Ovary (tissue), 9 donors: ENCODE results near the gene RABL6. TPM values are rescaled to one million over a fixed set of nuclear protein-coding genes. Genes with fewer than 3 reads are reported as not detected.
"Not testable (repeated sequence)": the region's sequence is repeated elsewhere in the genome, so short reads cannot be mapped to it uniquely, and the experiment has no call there.

ENCODE experiments used
- DNase-seq, 5 donors: peaks; one replicate each; pipeline ENCODE4 v3.0.0-alpha.2; 2019 to 2020
- H3K27ac ChIP-seq, 2 donors: fragments of 200-600 bp; one replicate each; pipeline versions ENCODE4 v1.5.1 to v1.8.0; 2019 to 2022
- H3K27me3 ChIP-seq: fragments of 200-600 bp; one replicate; pipeline ENCODE4 v1.8.0; 2022
- H3K36me3 ChIP-seq: fragments of 200-600 bp; sonication (generic); one replicate; pipeline ENCODE4 v1.5.1; 2019
- H3K4me1 ChIP-seq: one replicate; pipeline ENCODE4 v1.8.1; 2013; ENCODE audit warnings: mild to moderate bottlenecking, moderate library complexity; ENCODE audit not compliant: insufficient read depth
- H3K4me3 ChIP-seq: fragments of 200-600 bp; sonication (generic); one replicate; pipeline ENCODE4 v1.5.1; 2017
- H3K9me3 ChIP-seq, 2 donors: fragments of 200-600 bp in 1 of 2; sonication (generic) in 1 of 2; one replicate each; pipeline versions ENCODE4 v1.5.1 to v1.8.1; 2013 to 2019; ENCODE audit warnings: mild to moderate bottlenecking in 1 of 2, moderate library complexity in 1 of 2
- CTCF ChIP-seq, 3 donors: fragments of 450-650 bp in 2 of 3; fragments of 200-600 bp in 1 of 3; IDR thresholded peaks; one replicate each; pipeline versions ENCODE4 v1.5.1 to v1.8.0; 2016 to 2022; ENCODE audit warnings: antibody characterized with exemption in 3 of 3, mild to moderate bottlenecking in 1 of 3
- EP300 ChIP-seq: sonication (generic); formaldehyde crosslinking; IDR thresholded peaks from one replicate; pipeline ENCODE4 v1.6.1; 2017; ENCODE audit warnings: antibody characterized with exemption
- POLR2A ChIP-seq: fragments of 450-650 bp; IDR thresholded peaks from one replicate; pipeline ENCODE4 v1.6.1; 2017; ENCODE audit warnings: antibody characterized with exemption, mild to moderate bottlenecking, moderate library complexity
- WGBS, 3 donors: extraction: QIAGEN DNeasy Blood & Tissue Kit in 1 of 3; methylation state at CpG; one replicate each; pipeline versions ENCODE4 v1.1.5 to v1.1.7; 2013 to 2017; 5-methylcytosine and 5-hydroxymethylcytosine counted together
- intact Hi-C, 4 donors: fragments of 100-400 bp; cut with DNase I; formaldehyde crosslinking; loops; one replicate each; pipeline versions ENCODE4 v1.11.0 to v1.15.1; 2022 to 2023
- polyA plus RNA-seq, 2 donors: library from polyadenylated mRNA; stranded (reverse); fragments of 200-250 nt in 1 of 2; fragments of 350-450 nt in 1 of 2; fragmentation: Illumina TruSeq in 1 of 2; extraction: RNeasy Lipid Tissue Mini Kit (QIAGEN cat#74804) in 1 of 2; gene quantifications; one replicate each; pipeline ENCODE4 v1.2.3, GENCODE V29; 2013 to 2014
- total RNA-seq, 7 donors: library from RNA; depleted of rRNA in 2 of 7; stranded (reverse); fragments of >200 nt in 2 of 7; fragmentation: NEBNext Ultra II Directional in 3 of 7; extraction: Animal tissue kit (Norgen Biotek cat#: 25700) in 3 of 7; gene quantifications; one replicate each; pipeline versions ENCODE4 v1.1.0 to v1.2.4, GENCODE V29; 2016 to 2023
- donor health status: DM: no; HTN: no; CAD: no; lungs with moderate emphysema.
- donor health status: DM: no; HTN: no; CAD: no.
- donor health status: Bipolar disorder and iron deficiency.
- donor health status: DM: yes; HTN: yes; CAD: no.
- donor health status: DM: no; HTN: no; CAD: no.
- donor health status: DM: yes; HTN: yes; CAD: no.

RABL6 gene
- total and polyA plus RNA-seq, 9 donors = 22.6 to 65.4 (median 49.4) TPM

- no peaks in the 10 kb centered on the region for H3K9me3 ChIP-seq
- H3K36me3 ChIP-seq = no peaks in the 10 kb centered on the region
- WGBS, 3 donors = 47 to 86% (median 67%) methylated on average over 6 of the region's 6 CpGs
- H3K4me3 ChIP-seq = no peak overlapping the region
- H3K27me3 ChIP-seq = no peaks in the 10 kb centered on the region
- intact Hi-C loops = loop anchor here in 1 of 4 donors (10.0 kb wide), 1 partner anchor 46 kb away; the partner anchor contains the start of genes AJM1 and PHPT1
- TF ChIP-seq CTCF (IDR thresholded peaks at IDR 0.05) = no peak
- no peak for TF ChIP-seq POLR2A
- no peak for TF ChIP-seq EP300
- H3K4me1 ChIP-seq = peaks cover 19% of the 10 kb centered on the region
- H3K27ac ChIP-seq = no peak overlapping the region
- DNase-seq = peak in 1 of 5 donors; percentile 41
Observed at GRCh38 chr9:136798708-136799078, 9.1 kb upstream of the RABL6 start.

GRCh38 chr9:136799079-136799853, 8.5 kb upstream of the RABL6 start:
- peak in 3 of 5 donors; percentile 58 to 74 (median 71) for DNase-seq
- TF ChIP-seq EP300 (no peak), POLR2A (no peak), CTCF (IDR thresholded peaks at IDR 0.05) (no peak)
- 4 to 14% (median 5%) methylated on average over 28 to 35 of the region's 35 CpGs for WGBS, 3 donors
- no peaks in the 10 kb centered on the region for H3K9me3 ChIP-seq
- no peaks in the 10 kb centered on the region for H3K27me3 ChIP-seq
- H3K4me1 ChIP-seq = peaks cover 19% of the 10 kb centered on the region
- H3K27ac ChIP-seq = no peak overlapping the region
- intact Hi-C loops = loop anchor here in 1 of 4 donors (10.0 kb wide), 1 partner anchor 46 kb away; the partner anchor contains the start of genes AJM1 and PHPT1
- peak overlapping the region; percentile 35 for H3K4me3 ChIP-seq
- no peaks in the 10 kb centered on the region for H3K36me3 ChIP-seq

GRCh38 chr9:136799854-136800657, 7.7 kb upstream of the RABL6 start:
- Histone ChIP-seq H3K9me3 (no peaks in the 10 kb centered on the region), H3K27ac (no peak overlapping the region), H3K4me1 (peaks cover 19% of the 10 kb centered on the region), H3K4me3 (peak overlapping the region; percentile 35), H3K27me3 (no peaks in the 10 kb centered on the region), H3K36me3 (no peaks in the 10 kb centered on the region)
- 0 to 2% (median 1%) methylated on average over 24 to 63 of the region's 63 CpGs for WGBS, 3 donors
- TF ChIP-seq CTCF (IDR thresholded peaks at IDR 0.05) (no peak), EP300 (no peak), POLR2A (no peak)
- DNase-seq = peak; percentile 84 to 92 (median 90)
- intact Hi-C loops = loop anchor here in 1 of 4 donors (10.0 kb wide), 1 partner anchor 45 kb away; the partner anchor contains the start of genes AJM1 and PHPT1

GRCh38 chr9:136802321-136802720, 5.4 kb upstream of the RABL6 start:
- intact Hi-C loops = no loop called here
- Histone ChIP-seq H3K4me3 (no peak overlapping the region), H3K4me1 (peaks cover 14% of the 10 kb centered on the region), H3K9me3 (no peaks in the 10 kb centered on the region), H3K36me3 (no peaks in the 10 kb centered on the region), H3K27me3 (no peaks in the 10 kb centered on the region), H3K27ac (no peak overlapping the region)
- DNase-seq = peak in 1 of 5 donors; percentile 33
- 77 to 82% (median 79%) methylated on average over 6 of the region's 6 CpGs for WGBS, 3 donors
- no peak for TF ChIP-seq CTCF (IDR thresholded peaks at IDR 0.05)
- TF ChIP-seq POLR2A = no peak
- no peak for TF ChIP-seq EP300

- H3K9me3 ChIP-seq, H3K27ac ChIP-seq, H3K4me3 ChIP-seq, intact Hi-C loops, H3K36me3 ChIP-seq, H3K27me3 ChIP-seq: not testable (repeated sequence)
- DNase-seq = peak in 3 of 5 donors; percentile 10 to 40 (median 30)
- WGBS, 3 donors = 78 to 98% methylated on average over 5 to 8 of the region's 9 CpGs; no CpG with 5 or more reads in 1 of the 3 donors
- H3K4me1 ChIP-seq = peaks cover 11% of the 10 kb centered on the region
Observed at GRCh38 chr9:136803009-136803550, 4.7 kb upstream of the RABL6 start.
